22Rv1 (cell line): ENCODE data around the gene ALAS2.
"Not testable (repeated sequence)": the region's sequence is repeated elsewhere in the genome, so short reads cannot be mapped to it uniquely, and the experiment has no call there.

ENCODE experiments used
- CTCF ChIP-seq: fragments of 450-650 bp; IDR thresholded peaks from 2 replicates; pipeline ENCODE4 v1.5.1; 2017; ENCODE audit warnings: mild to moderate bottlenecking
- ZFX ChIP-seq: fragments of 450-650 bp; IDR thresholded peaks from 2 replicates; pipeline ENCODE4 v1.6.1; 2017; ENCODE audit warnings: antibody characterized with exemption, borderline replicate concordance

DNA sequence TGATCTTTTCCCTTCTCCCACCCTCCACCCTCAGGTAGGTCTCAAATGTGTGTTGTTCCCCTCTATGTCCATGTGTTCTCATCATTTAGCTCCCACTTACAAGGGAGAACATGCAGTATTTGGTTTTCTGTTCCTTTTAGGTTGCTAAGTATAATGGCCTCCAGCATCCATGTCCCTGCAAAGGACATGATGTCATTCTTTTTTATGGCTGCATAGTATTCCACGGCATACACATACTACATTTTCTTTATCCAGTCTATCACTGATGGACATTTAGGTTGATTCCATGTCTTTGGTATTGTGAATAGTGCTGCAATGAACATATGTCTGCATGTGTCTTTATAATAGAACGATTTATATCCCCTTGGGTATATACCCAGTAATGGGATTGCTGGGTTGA is 47.5 kb downstream of the ALAS2 start:
- not testable (repeated sequence) for TF ChIP-seq CTCF, ZFX
